Hematopoietic multipotent progenitor cell treated with erythropoietin and hydrocortisone succinate and interleukin-3 and kit ligand, for 6 days (in vitro differentiated cells): ENCODE measurements around the gene MAP3K9.
"Not testable (repeated sequence)": the region's sequence is repeated elsewhere in the genome, so short reads cannot be mapped to it uniquely, and the experiment has no call there.

Source experiments
- DNase-seq: peaks from one replicate; pipeline ENCODE4 v3.0.0-alpha.2; 2015

Gene MAP3K9

GRCh38 chr14:70718383-70719118 is 90.8 kb downstream of the MAP3K9 start:
- DNase-seq: no peak

GRCh38 chr14:70716958-70717357 is 92.4 kb downstream of the MAP3K9 start:
- no peak for DNase-seq

- no peak for DNase-seq
These were observed 92.8 kb downstream of the MAP3K9 start for GRCh38 chr14:70716483-70716882.

- peak; percentile 77 for DNase-seq
These were observed 95.2 kb downstream of the MAP3K9 start for GRCh38 chr14:70714055-70714550.

GRCh38 chr14:70713511-70713916 is 95.8 kb downstream of the MAP3K9 start:
- DNase-seq: no peak

- DNase-seq: no peak
These were observed 96.2 kb downstream of the MAP3K9 start for GRCh38 chr14:70713096-70713495.

- no peak for DNase-seq
These were observed 97.9 kb downstream of the MAP3K9 start for GRCh38 chr14:70711451-70711850.

GRCh38 chr14:70709726-70710382 is 99.5 kb downstream of the MAP3K9 start:
- no peak for DNase-seq

GRCh38 chr14:70708717-70709570 is 100.4 kb downstream of the MAP3K9 start:
- no peak for DNase-seq

- DNase-seq: no peak
These were observed 101.9 kb downstream of the MAP3K9 start for GRCh38 chr14:70707138-70708038.

GRCh38 chr14:70706177-70706576 is 103.1 kb downstream of the MAP3K9 start:
- no peak for DNase-seq

- DNase-seq: no peak
These were observed 104.4 kb downstream of the MAP3K9 start for GRCh38 chr14:70704960-70705359.

- DNase-seq: not testable (repeated sequence)
These were observed 105.6 kb downstream of the MAP3K9 start for GRCh38 chr14:70703621-70704168.

- no peak for DNase-seq
These were observed 107.2 kb downstream of the MAP3K9 start for GRCh38 chr14:70702161-70702560.

- DNase-seq: no peak
These were observed 107.7 kb downstream of the MAP3K9 start for GRCh38 chr14:70701610-70702009.

- no peak for DNase-seq
These were observed 108.2 kb downstream of the MAP3K9 start for GRCh38 chr14:70700955-70701585.

- DNase-seq: no peak
These were observed 109.7 kb downstream of the MAP3K9 start for GRCh38 chr14:70699646-70700045.

GRCh38 chr14:70698288-70698687 is 111.0 kb downstream of the MAP3K9 start:
- DNase-seq: peak; percentile 84

- DNase-seq: peak; percentile 10
These were observed 111.6 kb downstream of the MAP3K9 start for GRCh38 chr14:70697701-70698100.

GRCh38 chr14:70696026-70696425 is 113.3 kb downstream of the MAP3K9 start:
- no peak for DNase-seq

- no peak for DNase-seq
These were observed 117.1 kb downstream of the MAP3K9 start for GRCh38 chr14:70692210-70692609.
